Ovary (tissue), 9 donors: ENCODE data around the gene NFIB. TPM values are rescaled to one million over a fixed set of nuclear protein-coding genes. Genes with fewer than 3 reads are reported as not detected.

ENCODE experiments used
- DNase-seq, 5 donors: peaks; one replicate each; pipeline ENCODE4 v3.0.0-alpha.2; 2019 to 2020
- H3K27ac ChIP-seq, 2 donors: fragments of 200-600 bp; one replicate each; pipeline versions ENCODE4 v1.5.1 to v1.8.0; 2019 to 2022
- H3K27me3 ChIP-seq: fragments of 200-600 bp; one replicate; pipeline ENCODE4 v1.8.0; 2022
- H3K36me3 ChIP-seq: fragments of 200-600 bp; sonication (generic); one replicate; pipeline ENCODE4 v1.5.1; 2019
- H3K4me1 ChIP-seq: one replicate; pipeline ENCODE4 v1.8.1; 2013; ENCODE audit warnings: mild to moderate bottlenecking, moderate library complexity; ENCODE audit not compliant: insufficient read depth
- H3K4me3 ChIP-seq: fragments of 200-600 bp; sonication (generic); one replicate; pipeline ENCODE4 v1.5.1; 2017
- H3K9me3 ChIP-seq, 2 donors: fragments of 200-600 bp in 1 of 2; sonication (generic) in 1 of 2; one replicate each; pipeline versions ENCODE4 v1.5.1 to v1.8.1; 2013 to 2019; ENCODE audit warnings: mild to moderate bottlenecking in 1 of 2, moderate library complexity in 1 of 2
- EP300 ChIP-seq: sonication (generic); formaldehyde crosslinking; IDR thresholded peaks from one replicate; pipeline ENCODE4 v1.6.1; 2017; ENCODE audit warnings: antibody characterized with exemption
- POLR2A ChIP-seq: fragments of 450-650 bp; IDR thresholded peaks from one replicate; pipeline ENCODE4 v1.6.1; 2017; ENCODE audit warnings: antibody characterized with exemption, mild to moderate bottlenecking, moderate library complexity
- WGBS, 3 donors: extraction: QIAGEN DNeasy Blood & Tissue Kit in 1 of 3; methylation state at CpG; one replicate each; pipeline versions ENCODE4 v1.1.5 to v1.1.7; 2013 to 2017; 5-methylcytosine and 5-hydroxymethylcytosine counted together
- intact Hi-C, 4 donors: fragments of 100-400 bp; cut with DNase I; formaldehyde crosslinking; loops; one replicate each; pipeline versions ENCODE4 v1.11.0 to v1.15.1; 2022 to 2023
- polyA plus RNA-seq, 2 donors: library from polyadenylated mRNA; stranded (reverse); fragments of 200-250 nt in 1 of 2; fragments of 350-450 nt in 1 of 2; fragmentation: Illumina TruSeq in 1 of 2; extraction: RNeasy Lipid Tissue Mini Kit (QIAGEN cat#74804) in 1 of 2; gene quantifications; one replicate each; pipeline ENCODE4 v1.2.3, GENCODE V29; 2013 to 2014
- total RNA-seq, 7 donors: library from RNA; depleted of rRNA in 2 of 7; stranded (reverse); fragments of >200 nt in 2 of 7; fragmentation: NEBNext Ultra II Directional in 3 of 7; extraction: Animal tissue kit (Norgen Biotek cat#: 25700) in 3 of 7; gene quantifications; one replicate each; pipeline versions ENCODE4 v1.1.0 to v1.2.4, GENCODE V29; 2016 to 2023
- TF ChIP-seq, protein P1 (sequence below), 3 donors: fragments of 450-650 bp in 2 of 3; fragments of 200-600 bp in 1 of 3; IDR thresholded peaks; one replicate each; pipeline versions ENCODE4 v1.5.1 to v1.8.0; 2016 to 2022; ENCODE audit warnings: antibody characterized with exemption in 3 of 3, mild to moderate bottlenecking in 1 of 3
- donor health status: DM: no; HTN: no; CAD: no; lungs with moderate emphysema.
- donor health status: DM: no; HTN: no; CAD: no.
- donor health status: Bipolar disorder and iron deficiency.
- donor health status: DM: yes; HTN: yes; CAD: no.
- donor health status: DM: no; HTN: no; CAD: no.
- donor health status: DM: yes; HTN: yes; CAD: no.

NFIB gene
- total and polyA plus RNA-seq, 9 donors: 8.7 to 111 (median 53.2) TPM

- no peaks in the 10 kb centered on the region for H3K4me1 ChIP-seq
- no peaks in the 10 kb centered on the region for H3K27me3 ChIP-seq
- 0% methylated on average over 79 to 98 of the region's 98 CpGs for WGBS, 3 donors
- H3K4me3 ChIP-seq: peak overlapping the region; percentile 68
- H3K27ac ChIP-seq: peak overlapping the region; percentile 61 to 94
- no peaks in the 10 kb centered on the region for H3K9me3 ChIP-seq
- no peaks in the 10 kb centered on the region for H3K36me3 ChIP-seq
- TF ChIP-seq EP300: no peak
- TF ChIP-seq, protein P1, sequence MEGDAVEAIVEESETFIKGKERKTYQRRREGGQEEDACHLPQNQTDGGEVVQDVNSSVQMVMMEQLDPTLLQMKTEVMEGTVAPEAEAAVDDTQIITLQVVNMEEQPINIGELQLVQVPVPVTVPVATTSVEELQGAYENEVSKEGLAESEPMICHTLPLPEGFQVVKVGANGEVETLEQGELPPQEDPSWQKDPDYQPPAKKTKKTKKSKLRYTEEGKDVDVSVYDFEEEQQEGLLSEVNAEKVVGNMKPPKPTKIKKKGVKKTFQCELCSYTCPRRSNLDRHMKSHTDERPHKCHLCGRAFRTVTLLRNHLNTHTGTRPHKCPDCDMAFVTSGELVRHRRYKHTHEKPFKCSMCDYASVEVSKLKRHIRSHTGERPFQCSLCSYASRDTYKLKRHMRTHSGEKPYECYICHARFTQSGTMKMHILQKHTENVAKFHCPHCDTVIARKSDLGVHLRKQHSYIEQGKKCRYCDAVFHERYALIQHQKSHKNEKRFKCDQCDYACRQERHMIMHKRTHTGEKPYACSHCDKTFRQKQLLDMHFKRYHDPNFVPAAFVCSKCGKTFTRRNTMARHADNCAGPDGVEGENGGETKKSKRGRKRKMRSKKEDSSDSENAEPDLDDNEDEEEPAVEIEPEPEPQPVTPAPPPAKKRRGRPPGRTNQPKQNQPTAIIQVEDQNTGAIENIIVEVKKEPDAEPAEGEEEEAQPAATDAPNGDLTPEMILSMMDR (IDR thresholded peaks at IDR 0.05): peak; percentile 51 to 80 (median 67)
- peak; percentile 23 for TF ChIP-seq POLR2A
- intact Hi-C loops: no loop called here
- peak; percentile 91 to 96 (median 93) for DNase-seq
These were observed 8.5 kb upstream of the NFIB start for GRCh38 chr9:14322211-14323082.

DNA sequence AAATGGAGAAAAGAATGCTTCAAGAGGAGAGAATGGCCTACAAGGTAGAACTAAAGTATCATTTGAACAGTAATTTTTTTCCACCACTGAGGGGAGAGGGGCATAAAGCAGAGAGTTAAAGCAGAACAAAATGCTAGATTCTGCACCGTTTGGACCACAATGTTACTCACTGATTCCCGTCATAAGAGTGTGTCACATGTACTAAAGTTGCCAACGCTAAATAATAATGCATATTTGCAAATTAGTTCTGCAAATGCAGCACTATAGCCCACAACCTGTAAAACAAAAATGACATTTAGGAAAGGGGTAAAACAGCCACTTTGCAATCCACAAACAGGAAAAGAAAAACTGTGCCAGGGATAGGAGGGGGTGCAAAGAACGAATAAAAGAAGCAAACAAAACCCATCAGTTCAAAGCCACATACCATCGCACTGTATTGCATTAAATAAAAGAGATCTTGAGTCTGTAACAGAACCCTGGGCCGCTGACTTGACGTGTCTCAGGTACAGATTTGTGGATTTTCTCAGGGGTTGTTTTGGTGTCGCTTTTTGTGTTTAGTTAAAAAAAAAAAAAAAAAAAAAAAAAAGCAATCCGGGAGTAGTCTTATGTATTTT lies 7.7 kb upstream of the NFIB start:
- H3K4me3 ChIP-seq: peak overlapping the region; percentile 68
- no peaks in the 10 kb centered on the region for H3K27me3 ChIP-seq
- H3K4me1 ChIP-seq: no peaks in the 10 kb centered on the region
- no peak for TF ChIP-seq EP300
- TF ChIP-seq POLR2A: no peak
- TF ChIP-seq, protein P1 (IDR thresholded peaks at IDR 0.05): no peak
- peak overlapping the region in 1 of 2 donors; percentile 94 for H3K27ac ChIP-seq
- H3K36me3 ChIP-seq: no peaks in the 10 kb centered on the region
- WGBS, 3 donors: 7 to 18% (median 8%) methylated on average over 9 of the region's 9 CpGs
- H3K9me3 ChIP-seq: no peaks in the 10 kb centered on the region
- no peak for DNase-seq
- intact Hi-C loops: loop anchor here in 1 of 4 donors (2.0 kb wide), 1 partner anchor 27 kb away; no protein-coding TSS in a partner anchor

DNA sequence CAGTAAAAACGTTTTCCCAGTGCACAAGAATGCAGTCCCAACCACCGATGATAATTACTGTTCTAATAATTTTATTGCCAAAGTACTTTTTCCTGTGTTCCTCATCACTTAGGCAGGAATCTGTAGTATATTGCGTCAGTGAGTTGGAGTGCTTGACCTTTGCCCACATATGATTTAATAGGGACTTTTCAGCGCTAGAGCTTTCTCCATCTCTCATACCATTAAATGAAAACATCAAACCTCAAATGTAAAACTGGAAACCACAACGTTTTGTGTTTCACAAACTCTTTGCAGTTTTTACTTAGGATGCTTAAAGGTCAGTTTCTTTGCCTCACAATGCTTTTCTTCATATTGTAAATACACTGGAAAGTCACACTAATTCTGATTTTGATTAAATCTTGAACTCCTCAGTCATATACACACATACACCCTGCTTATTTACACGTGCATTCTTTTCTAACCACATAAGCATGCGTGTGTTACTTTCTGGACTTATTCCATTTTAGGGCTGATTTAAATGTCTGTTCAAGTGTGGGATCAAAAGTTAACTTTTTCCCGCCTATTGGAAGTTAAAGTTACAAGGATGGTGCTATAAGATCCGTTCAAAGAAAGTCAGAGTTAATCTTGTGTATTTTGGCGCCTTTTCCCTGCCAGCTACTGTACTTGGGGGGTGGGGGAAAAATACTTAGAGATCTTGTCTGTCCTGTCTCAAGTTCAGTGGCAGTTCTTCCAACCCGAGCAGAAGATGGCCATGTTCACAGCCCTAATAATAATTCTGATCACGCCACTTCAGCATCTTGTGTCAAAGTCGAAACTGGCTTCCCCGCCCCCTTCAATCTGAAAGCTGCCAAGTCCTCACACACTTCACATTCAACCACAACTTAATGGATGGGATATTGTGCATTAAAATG lies 6.6 kb upstream of the NFIB start:
- no peaks in the 10 kb centered on the region for H3K36me3 ChIP-seq
- H3K4me3 ChIP-seq: peak overlapping the region; percentile 68
- peak overlapping the region in 1 of 2 donors; percentile 38 for H3K27ac ChIP-seq
- H3K27me3 ChIP-seq: no peaks in the 10 kb centered on the region
- intact Hi-C loops: loop anchor here in 1 of 4 donors (2.0 kb wide), 1 partner anchor 28 kb away; no protein-coding TSS in a partner anchor
- H3K9me3 ChIP-seq: no peaks in the 10 kb centered on the region
- TF ChIP-seq, protein P1 (IDR thresholded peaks at IDR 0.05): no peak
- TF ChIP-seq POLR2A (no peak), EP300 (no peak)
- 17 to 31% (median 20%) methylated on average over 14 of the region's 14 CpGs for WGBS, 3 donors
- H3K4me1 ChIP-seq: peaks cover 2% of the 10 kb centered on the region
- DNase-seq: peak in 1 of 5 donors; percentile 51
